ENCODE measurements around the gene GALNT17. TPM values are rescaled to one million over a fixed set of nuclear protein-coding genes. Genes with fewer than 3 reads are reported as not detected.

Gene GALNT17
- total RNA-seq, 1 donor from 2014 or later = 2.2 TPM

- no peak for DNase-seq (ENCODE audit: low spot score)
Measured at GRCh38 chr7:71682181-71682580, 550.2 kb downstream of the GALNT17 start.

- no peak for DNase-seq (ENCODE audit: low spot score)
Measured at GRCh38 chr7:71682841-71683781, 551.2 kb downstream of the GALNT17 start.

GRCh38 chr7:71687286-71687685, 555.3 kb downstream of the GALNT17 start:
- no peak for DNase-seq (ENCODE audit: low spot score)

- no peak for DNase-seq (ENCODE audit: low spot score)
Measured at GRCh38 chr7:71687831-71688599, 556.1 kb downstream of the GALNT17 start.

- DNase-seq (ENCODE audit: low spot score) = no peak
Measured at GRCh38 chr7:71691538-71691937, 559.6 kb downstream of the GALNT17 start.

GRCh38 chr7:71694665-71695064, 562.7 kb downstream of the GALNT17 start:
- no peak for DNase-seq (ENCODE audit: low spot score)

- no peak for DNase-seq (ENCODE audit: low spot score)
Measured at GRCh38 chr7:71695186-71695585, 563.2 kb downstream of the GALNT17 start.

GRCh38 chr7:71696511-71696910, 564.6 kb downstream of the GALNT17 start:
- no peak for DNase-seq (ENCODE audit: low spot score)

GRCh38 chr7:71697400-71697799, 565.5 kb downstream of the GALNT17 start:
- DNase-seq (ENCODE audit: low spot score) = no peak

- DNase-seq (ENCODE audit: low spot score) = no peak
Measured at GRCh38 chr7:71705217-71705616, 573.3 kb downstream of the GALNT17 start.

GRCh38 chr7:71705901-71706596, 574.1 kb downstream of the GALNT17 start:
- no peak for DNase-seq (ENCODE audit: low spot score)

- DNase-seq (ENCODE audit: low spot score) = no peak
Measured at GRCh38 chr7:71706597-71706975, 574.6 kb downstream of the GALNT17 start.

GRCh38 chr7:71707041-71707440, 575.1 kb downstream of the GALNT17 start:
- no peak for DNase-seq (ENCODE audit: low spot score)

- no peak for DNase-seq (ENCODE audit: low spot score)
Measured at GRCh38 chr7:71708710-71709109, 576.8 kb downstream of the GALNT17 start.

- no peak for DNase-seq (ENCODE audit: low spot score)
Measured at GRCh38 chr7:71710442-71710841, 578.5 kb downstream of the GALNT17 start.

GRCh38 chr7:71712653-71713180, 580.8 kb downstream of the GALNT17 start:
- no peak for DNase-seq (ENCODE audit: low spot score)

- DNase-seq (ENCODE audit: low spot score) = no peak
Measured at GRCh38 chr7:71716690-71717089, 584.7 kb downstream of the GALNT17 start.

GRCh38 chr7:71718563-71718962, 586.6 kb downstream of the GALNT17 start:
- DNase-seq (ENCODE audit: low spot score) = no peak

GRCh38 chr7:71721742-71722141, 589.8 kb downstream of the GALNT17 start:
- no peak for DNase-seq (ENCODE audit: low spot score)

GRCh38 chr7:71723859-71724258, 591.9 kb downstream of the GALNT17 start:
- no peak for DNase-seq (ENCODE audit: low spot score)

GRCh38 chr7:71727347-71727746, 595.4 kb downstream of the GALNT17 start:
- no peak for DNase-seq (ENCODE audit: low spot score)

Measured in mesenteric fat pad (tissue), 1 donor.